ENCODE data around the gene RNF175.

DNA sequence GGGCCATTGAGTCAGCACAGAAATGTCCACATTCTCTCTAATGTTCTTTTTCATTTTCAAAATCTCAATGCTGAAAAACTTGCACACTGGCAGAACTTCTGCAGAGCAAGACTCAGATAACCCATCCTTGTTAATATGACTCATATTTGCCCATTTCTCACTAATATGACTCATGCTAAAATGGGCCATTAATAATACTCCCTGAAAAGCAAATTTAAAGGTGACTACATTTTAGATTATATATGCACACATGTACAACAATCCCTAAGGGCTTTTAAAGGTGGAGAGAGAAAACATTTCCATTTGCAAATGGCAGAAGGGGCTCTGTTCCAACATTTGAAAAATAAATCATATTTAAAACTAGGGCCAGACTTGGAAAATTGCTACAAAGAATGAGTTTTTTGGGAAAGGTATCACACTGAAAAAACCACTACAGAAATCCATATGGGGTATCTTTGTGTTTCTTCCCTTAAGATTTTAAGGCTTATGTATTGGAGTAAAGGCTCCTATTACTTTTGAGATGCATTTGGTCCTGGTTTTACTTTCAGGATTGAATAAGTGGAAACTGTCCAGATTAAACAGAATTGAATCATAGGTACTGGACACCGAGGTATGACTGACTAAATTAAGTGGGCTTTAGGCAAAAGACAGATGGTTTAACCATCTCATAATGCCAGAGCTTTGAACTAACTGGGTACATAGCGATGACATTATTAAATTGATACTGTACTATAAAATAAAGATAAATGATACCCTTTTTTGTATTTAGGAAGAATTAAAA, 45.8 kb downstream of the RNF175 start:
- TF ChIP-seq, protein P1, sequence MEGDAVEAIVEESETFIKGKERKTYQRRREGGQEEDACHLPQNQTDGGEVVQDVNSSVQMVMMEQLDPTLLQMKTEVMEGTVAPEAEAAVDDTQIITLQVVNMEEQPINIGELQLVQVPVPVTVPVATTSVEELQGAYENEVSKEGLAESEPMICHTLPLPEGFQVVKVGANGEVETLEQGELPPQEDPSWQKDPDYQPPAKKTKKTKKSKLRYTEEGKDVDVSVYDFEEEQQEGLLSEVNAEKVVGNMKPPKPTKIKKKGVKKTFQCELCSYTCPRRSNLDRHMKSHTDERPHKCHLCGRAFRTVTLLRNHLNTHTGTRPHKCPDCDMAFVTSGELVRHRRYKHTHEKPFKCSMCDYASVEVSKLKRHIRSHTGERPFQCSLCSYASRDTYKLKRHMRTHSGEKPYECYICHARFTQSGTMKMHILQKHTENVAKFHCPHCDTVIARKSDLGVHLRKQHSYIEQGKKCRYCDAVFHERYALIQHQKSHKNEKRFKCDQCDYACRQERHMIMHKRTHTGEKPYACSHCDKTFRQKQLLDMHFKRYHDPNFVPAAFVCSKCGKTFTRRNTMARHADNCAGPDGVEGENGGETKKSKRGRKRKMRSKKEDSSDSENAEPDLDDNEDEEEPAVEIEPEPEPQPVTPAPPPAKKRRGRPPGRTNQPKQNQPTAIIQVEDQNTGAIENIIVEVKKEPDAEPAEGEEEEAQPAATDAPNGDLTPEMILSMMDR (IDR thresholded peaks at IDR 0.05): no peak
- no peak for TF ChIP-seq POLR2A (IDR thresholded peaks at IDR 0.05)
